HCT116 (cell line): ENCODE measurements around the gene GMDS. TPM values are rescaled to one million over a fixed set of nuclear protein-coding genes. Genes with fewer than 3 reads are reported as not detected.

ENCODE experiments used
- ATF3 ChIP-seq: IDR thresholded peaks from 2 replicates; pipeline ENCODE4 v1.6.1; 2012
- ELF1 ChIP-seq: IDR thresholded peaks from 2 replicates; pipeline ENCODE4 v1.6.1; 2012; ENCODE audit warnings: low read depth, borderline replicate concordance
- MAX ChIP-seq: IDR thresholded peaks from 2 replicates; pipeline ENCODE4 v1.6.1; 2012
- RAD21 ChIP-seq: IDR thresholded peaks from 2 replicates; pipeline ENCODE4 v1.6.1; 2012; ENCODE audit warnings: low read depth, mild to moderate bottlenecking
- SP1 ChIP-seq: IDR thresholded peaks from 2 replicates; pipeline ENCODE4 v1.6.1; 2012; ENCODE audit warnings: low read depth
- SRF ChIP-seq: IDR thresholded peaks from 2 replicates; pipeline ENCODE4 v1.6.1; 2012; ENCODE audit warnings: low read depth
- TCF7L2 ChIP-seq: IDR thresholded peaks from 2 replicates; pipeline ENCODE4 v1.7.0; 2011; ENCODE audit warnings: borderline replicate concordance, inconsistent platforms; ENCODE audit not compliant: insufficient read depth, insufficient read length; ENCODE audit errors: extremely low read depth
- ZBTB33 ChIP-seq: IDR thresholded peaks from 2 replicates; pipeline ENCODE4 v1.6.1; 2011; ENCODE audit warnings: mild to moderate bottlenecking, low read length, moderate library complexity; ENCODE audit not compliant: insufficient replicate concordance; ENCODE audit errors: extremely low read depth
- total RNA-seq: library from RNA; stranded (reverse); gene quantifications from one replicate; pipeline ENCODE4 v1.2.1, GENCODE V29; 2021; ENCODE audit not compliant: unreplicated experiment
- TF ChIP-seq, protein P1 (sequence below), 3 experiments: fragments of 200-600 bp in 1 of 3; sonication (generic) in 1 of 3; IDR thresholded peaks in 2 of 3; conservative IDR thresholded peaks in 1 of 3; 2 replicates each; pipeline ENCODE4 v1.5.1; 2012 to 2017; ENCODE audit warnings: low read depth in 2 of 3, low read length in 2 of 3, antibody characterized with exemption in 1 of 3, borderline replicate concordance in 1 of 3, control low read depth in 1 of 3, mild to moderate bottlenecking in 1 of 3, mixed read lengths in 1 of 3, mixed run types in 1 of 3, moderate library complexity in 1 of 3; ENCODE audit not compliant: insufficient read depth in 1 of 3

Gene GMDS
- total RNA-seq, 1 experiment from 2014 or later: 34.4 TPM

DNA sequence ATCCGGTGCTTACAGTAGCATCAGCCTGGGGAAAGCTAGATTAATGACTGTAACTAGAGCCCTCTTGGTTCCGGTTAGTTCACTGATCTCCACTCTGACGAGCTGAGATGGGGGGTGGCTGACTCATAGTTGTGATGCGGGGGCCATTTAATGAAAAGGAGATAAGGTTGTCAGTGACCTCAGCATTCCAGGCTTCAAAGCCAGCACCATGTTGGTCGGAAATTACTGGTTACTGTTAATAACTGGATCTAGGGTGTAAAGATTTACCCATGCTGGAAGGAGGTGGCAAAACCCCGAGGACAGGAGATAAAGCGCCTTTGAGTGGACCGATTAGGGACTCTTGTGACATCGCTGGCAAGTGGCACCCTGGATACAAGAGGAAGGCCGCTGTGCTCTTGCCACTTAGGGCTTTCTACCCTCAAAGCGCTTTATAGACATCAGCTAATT, 614.6 kb downstream of the GMDS start (continued):
- TF ChIP-seq MAX: peak; percentile 58
- no peak for TF ChIP-seq ZBTB33
- no peak for TF ChIP-seq TCF7L2
- peak; percentile 67 for TF ChIP-seq SP1
- no peak for TF ChIP-seq ELF1
- no peak for TF ChIP-seq SRF
- TF ChIP-seq, protein P1, sequence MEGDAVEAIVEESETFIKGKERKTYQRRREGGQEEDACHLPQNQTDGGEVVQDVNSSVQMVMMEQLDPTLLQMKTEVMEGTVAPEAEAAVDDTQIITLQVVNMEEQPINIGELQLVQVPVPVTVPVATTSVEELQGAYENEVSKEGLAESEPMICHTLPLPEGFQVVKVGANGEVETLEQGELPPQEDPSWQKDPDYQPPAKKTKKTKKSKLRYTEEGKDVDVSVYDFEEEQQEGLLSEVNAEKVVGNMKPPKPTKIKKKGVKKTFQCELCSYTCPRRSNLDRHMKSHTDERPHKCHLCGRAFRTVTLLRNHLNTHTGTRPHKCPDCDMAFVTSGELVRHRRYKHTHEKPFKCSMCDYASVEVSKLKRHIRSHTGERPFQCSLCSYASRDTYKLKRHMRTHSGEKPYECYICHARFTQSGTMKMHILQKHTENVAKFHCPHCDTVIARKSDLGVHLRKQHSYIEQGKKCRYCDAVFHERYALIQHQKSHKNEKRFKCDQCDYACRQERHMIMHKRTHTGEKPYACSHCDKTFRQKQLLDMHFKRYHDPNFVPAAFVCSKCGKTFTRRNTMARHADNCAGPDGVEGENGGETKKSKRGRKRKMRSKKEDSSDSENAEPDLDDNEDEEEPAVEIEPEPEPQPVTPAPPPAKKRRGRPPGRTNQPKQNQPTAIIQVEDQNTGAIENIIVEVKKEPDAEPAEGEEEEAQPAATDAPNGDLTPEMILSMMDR (IDR thresholded peaks at IDR 0.05 in 2 of 3, conservative IDR thresholded peaks at IDR 0.05 in 1 of 3; ENCODE audit: borderline replicate concordance in 1 of 3, insufficient read depth in 1 of 3, low read depth in 2 of 3, low read length in 2 of 3): no peak
- no peak for TF ChIP-seq ATF3
- TF ChIP-seq RAD21: no peak; the same call in 1 of the 2 replicates
